Measurements from ENCODE around the gene EP300.

- no peak for TF ChIP-seq CTCF (IDR thresholded peaks at IDR 0.05)
- TF ChIP-seq POLR2A (IDR thresholded peaks at IDR 0.05), result no peak
Observed at GRCh38 chr22:41127451-41127850, 35.1 kb downstream of the EP300 start.

Measured in testis (tissue), 2 donors.